ENCODE data around the gene IFI27L1. TPM values are rescaled to one million over a fixed set of nuclear protein-coding genes. Genes with fewer than 3 reads are reported as not detected.

IFI27L1 gene
- polyA plus RNA-seq, 1 experiment = 12.5 TPM

- ChIA-PET POLR2A (no interaction called here), CTCF (interaction anchor here (0.9 to 5.4 kb wide), 5 partner anchors 11 to 107 kb away, joined by 3 to 48 read pairs (median 9); no protein-coding TSS in a partner anchor)
- TF ChIP-seq, protein P1, sequence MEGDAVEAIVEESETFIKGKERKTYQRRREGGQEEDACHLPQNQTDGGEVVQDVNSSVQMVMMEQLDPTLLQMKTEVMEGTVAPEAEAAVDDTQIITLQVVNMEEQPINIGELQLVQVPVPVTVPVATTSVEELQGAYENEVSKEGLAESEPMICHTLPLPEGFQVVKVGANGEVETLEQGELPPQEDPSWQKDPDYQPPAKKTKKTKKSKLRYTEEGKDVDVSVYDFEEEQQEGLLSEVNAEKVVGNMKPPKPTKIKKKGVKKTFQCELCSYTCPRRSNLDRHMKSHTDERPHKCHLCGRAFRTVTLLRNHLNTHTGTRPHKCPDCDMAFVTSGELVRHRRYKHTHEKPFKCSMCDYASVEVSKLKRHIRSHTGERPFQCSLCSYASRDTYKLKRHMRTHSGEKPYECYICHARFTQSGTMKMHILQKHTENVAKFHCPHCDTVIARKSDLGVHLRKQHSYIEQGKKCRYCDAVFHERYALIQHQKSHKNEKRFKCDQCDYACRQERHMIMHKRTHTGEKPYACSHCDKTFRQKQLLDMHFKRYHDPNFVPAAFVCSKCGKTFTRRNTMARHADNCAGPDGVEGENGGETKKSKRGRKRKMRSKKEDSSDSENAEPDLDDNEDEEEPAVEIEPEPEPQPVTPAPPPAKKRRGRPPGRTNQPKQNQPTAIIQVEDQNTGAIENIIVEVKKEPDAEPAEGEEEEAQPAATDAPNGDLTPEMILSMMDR (IDR thresholded peaks at IDR 0.05; ENCODE audit: low read depth, low read length) = peak; percentile 44
- Histone ChIP-seq H3K9me3 (ENCODE audit: control insufficient read depth, insufficient read depth, low read length) (no peaks in the 10 kb centered on the region), H3K27me3 (ENCODE audit: control insufficient read depth, insufficient read depth, low read length) (no peaks in the 10 kb centered on the region), H3K27ac (ENCODE audit: low read depth, low read length) (no peak overlapping the region), H3K4me3 (ENCODE audit: low read depth, low read length) (no peak overlapping the region)
- DNase-seq (ENCODE audit: low read depth, low spot score) = no peak
Measured at GRCh38 chr14:94143239-94143638, 62.1 kb downstream of the IFI27L1 start.

- TF ChIP-seq, protein P1 (IDR thresholded peaks at IDR 0.05; ENCODE audit: low read depth, low read length) = no peak
- Histone ChIP-seq H3K27ac (ENCODE audit: low read depth, low read length) (no peak overlapping the region), H3K27me3 (ENCODE audit: control insufficient read depth, insufficient read depth, low read length) (no peaks in the 10 kb centered on the region), H3K4me3 (ENCODE audit: low read depth, low read length) (no peak overlapping the region), H3K9me3 (ENCODE audit: control insufficient read depth, insufficient read depth, low read length) (no peaks in the 10 kb centered on the region)
- ChIA-PET POLR2A (no interaction called here), CTCF (interaction anchor here (1.7 to 5.4 kb wide), 2 partner anchors 12 to 92 kb away, joined by 4 to 48 read pairs; no protein-coding TSS in a partner anchor)
- no peak for DNase-seq (ENCODE audit: low read depth, low spot score)
Measured at GRCh38 chr14:94143711-94144110, 62.6 kb downstream of the IFI27L1 start.

DNA sequence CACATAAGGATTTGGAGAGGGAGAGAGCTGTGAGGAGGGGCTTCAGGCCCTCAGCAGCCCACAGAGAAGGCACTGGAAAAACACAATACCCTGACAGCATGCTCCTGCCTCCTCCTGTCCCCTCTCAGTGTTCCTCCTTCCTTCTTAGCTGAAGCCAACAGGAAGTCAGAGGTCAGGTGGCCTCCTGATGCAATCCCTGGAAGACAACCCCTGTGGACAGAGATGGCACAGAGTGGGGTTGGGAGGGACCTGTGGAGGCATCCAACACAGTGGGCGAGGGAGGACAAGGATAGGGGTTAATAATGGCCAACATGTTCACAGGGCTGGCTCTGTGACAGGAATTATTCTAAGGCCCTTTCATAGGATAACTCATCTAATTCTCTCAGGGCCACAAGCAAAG lies 63.7 kb downstream of the IFI27L1 start:
- Histone ChIP-seq H3K27ac (ENCODE audit: low read depth, low read length) (no peak overlapping the region), H3K9me3 (ENCODE audit: control insufficient read depth, insufficient read depth, low read length) (no peaks in the 10 kb centered on the region), H3K4me3 (ENCODE audit: low read depth, low read length) (no peak overlapping the region), H3K27me3 (ENCODE audit: control insufficient read depth, insufficient read depth, low read length) (no peaks in the 10 kb centered on the region)
- TF ChIP-seq, protein P1 (IDR thresholded peaks at IDR 0.05; ENCODE audit: low read depth, low read length) = no peak
- ChIA-PET CTCF (interaction anchor here (2.3 to 5.4 kb wide), 2 partner anchors 8 to 13 kb away, joined by 14 to 48 read pairs; no protein-coding TSS in a partner anchor), POLR2A (no interaction called here)
- DNase-seq (ENCODE audit: low read depth, low spot score) = no peak

DNA sequence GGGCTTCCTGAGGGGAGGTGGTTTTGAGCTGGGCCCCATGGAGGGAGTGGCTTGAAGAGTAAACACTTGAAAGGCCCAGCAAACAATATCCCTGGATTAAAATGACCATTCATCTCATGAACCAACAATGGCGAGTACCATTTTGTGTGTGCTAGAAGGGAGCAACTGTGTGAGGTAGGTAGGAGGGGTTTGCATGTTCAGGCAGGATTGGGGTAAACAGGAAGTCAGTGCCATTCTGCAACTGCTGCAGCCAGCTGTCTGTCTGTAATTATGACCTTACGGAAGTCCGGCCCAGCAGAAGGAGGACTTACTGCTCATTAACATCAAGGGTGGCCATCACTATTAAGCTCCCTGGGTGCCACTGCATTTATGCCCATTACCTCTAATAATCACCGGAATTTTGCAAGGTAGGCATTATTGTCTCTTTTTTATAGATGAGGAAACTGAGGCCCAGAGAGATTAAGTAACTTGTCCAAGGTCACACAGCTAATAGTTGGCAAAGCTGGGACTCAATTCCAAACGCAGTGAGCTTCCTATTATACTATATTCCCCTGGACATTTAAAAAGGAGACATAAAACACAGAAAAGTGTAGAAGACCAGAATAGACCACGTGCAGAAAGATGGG lies 64.9 kb downstream of the IFI27L1 start:
- Histone ChIP-seq H3K9me3 (ENCODE audit: control insufficient read depth, insufficient read depth, low read length) (no peaks in the 10 kb centered on the region), H3K27me3 (ENCODE audit: control insufficient read depth, insufficient read depth, low read length) (peaks cover 3% of the 10 kb centered on the region), H3K4me3 (ENCODE audit: low read depth, low read length) (no peak overlapping the region), H3K27ac (ENCODE audit: low read depth, low read length) (no peak overlapping the region)
- CTCF ChIA-PET = interaction anchor here (1.1 to 2.3 kb wide), 3 partner anchors 9 to 35 kb away, joined by 3 to 14 read pairs (median 5); no protein-coding TSS in a partner anchor
- POLR2A ChIA-PET = no interaction called here
- no peak for DNase-seq (ENCODE audit: low read depth, low spot score)
- TF ChIP-seq, protein P1 (IDR thresholded peaks at IDR 0.05; ENCODE audit: low read depth, low read length) = no peak

Other genes with a start within 250 kb of the IFI27L1 start
- gene FAM181A, start 154.0 kb upstream of the IFI27L1 start, polyA plus RNA-seq (2011; rRNA removed) = not detected in 2 replicates
- 1.6 and 2.0 TPM in 2 replicates for gene ASB2, start 104.7 kb upstream of the IFI27L1 start, polyA plus RNA-seq (2011; rRNA removed)
- not detected in 2 replicates for gene CCDC197, start 84.0 kb upstream of the IFI27L1 start, polyA plus RNA-seq (2011; rRNA removed)
- gene OTUB2, start 55.0 kb upstream of the IFI27L1 start, polyA plus RNA-seq (2011; rRNA removed) = 2.1 and 2.3 TPM in 2 replicates
- gene DDX24, start 108 bp upstream of the IFI27L1 start, polyA plus RNA-seq (2011; rRNA removed) = 145 and 159 TPM in 2 replicates
- gene IFI27, start 29.4 kb downstream of the IFI27L1 start, polyA plus RNA-seq (2011; rRNA removed) = 0.94 and 1.4 TPM in 2 replicates
- 81.9 and 122 TPM in 2 replicates for gene IFI27L2, start 48.3 kb downstream of the IFI27L1 start, polyA plus RNA-seq (2011; rRNA removed)
- gene PPP4R4, start 93.0 kb downstream of the IFI27L1 start, polyA plus RNA-seq (2011; rRNA removed) = 0.60 and 0.65 TPM in 2 replicates
- gene SERPINA10, start 212.0 kb downstream of the IFI27L1 start, polyA plus RNA-seq (2011; rRNA removed) = not detected in 2 replicates
- gene SERPINA6, start 242.0 kb downstream of the IFI27L1 start, polyA plus RNA-seq (2011; rRNA removed) = not detected in 2 replicates

All from AG04450 (cell line).